ENCODE measurements around the gene CDIP1. TPM values are rescaled to one million over a fixed set of nuclear protein-coding genes. Genes with fewer than 3 reads are reported as not detected.

Gene CDIP1
- total RNA-seq, result 10 to 100 TPM; 14.7 to 30.0 (median 21.3) TPM

GRCh38 chr16:4538350-4539235 lies at the start of gene CDIP1:
CDIP1 (minus strand) TSS chr16:4538773; CDS start chr16:4514130, 24,643 bp downstream.
- no peaks in the 10 kb centered on the region for H3K9me3 ChIP-seq
- no peaks in the 10 kb centered on the region for H3K36me3 ChIP-seq
- 19% methylated on average over 7 of the region's 67 CpGs for WGBS
- no peaks in the 10 kb centered on the region for H3K27me3 ChIP-seq
- H3K4me1 ChIP-seq, result peaks cover 24% of the 10 kb centered on the region
- peak within 1 kb of the TSS; percentile 85 for H3K4me3 ChIP-seq
- H3K27ac ChIP-seq, result peak within 1 kb of the TSS; percentile 86
- TF ChIP-seq POLR2AphosphoS5 (IDR thresholded peaks at IDR 0.05) (peak; percentile 38 to 94 (median 74)), POLR2A (IDR thresholded peaks at IDR 0.05) (peak in 1 of 2 donors; percentile 71), EP300 (IDR thresholded peaks at IDR 0.05) (no peak), CTCF (IDR thresholded peaks at IDR 0.05) (peak in 1 of 2 donors; percentile 8)
- DNase-seq (ENCODE audit: low spot score in 2 of 2), result peak; percentile 99 to 100

GRCh38 chr16:4586291-4586690 lies 47.7 kb upstream of the CDIP1 start:
- no peak for TF ChIP-seq POLR2AphosphoS5 (IDR thresholded peaks at IDR 0.05)
- no peak for TF ChIP-seq CTCF (IDR thresholded peaks at IDR 0.05)
- TF ChIP-seq EP300 (IDR thresholded peaks at IDR 0.05), result no peak
- TF ChIP-seq POLR2A (IDR thresholded peaks at IDR 0.05), result no peak
- Histone ChIP-seq H3K36me3 (no peaks in the 10 kb centered on the region), H3K4me3 (no peak overlapping the region), H3K27me3 (no peaks in the 10 kb centered on the region), H3K27ac (no peak overlapping the region), H3K4me1 (peaks cover 10% of the 10 kb centered on the region), H3K9me3 (no peaks in the 10 kb centered on the region)
- DNase-seq (ENCODE audit: low spot score in 2 of 2), result no peak
- WGBS, result 71% methylated on average over 7 of the region's 7 CpGs

GRCh38 chr16:4583906-4584305 lies 45.3 kb upstream of the CDIP1 start:
- H3K9me3 ChIP-seq, result no peaks in the 10 kb centered on the region
- H3K4me3 ChIP-seq, result no peak overlapping the region
- H3K4me1 ChIP-seq, result peaks cover 10% of the 10 kb centered on the region
- no peaks in the 10 kb centered on the region for H3K27me3 ChIP-seq
- H3K27ac ChIP-seq, result no peak overlapping the region
- no peaks in the 10 kb centered on the region for H3K36me3 ChIP-seq
- TF ChIP-seq POLR2AphosphoS5 (IDR thresholded peaks at IDR 0.05), result no peak
- no peak for TF ChIP-seq POLR2A (IDR thresholded peaks at IDR 0.05)
- no peak for TF ChIP-seq CTCF (IDR thresholded peaks at IDR 0.05)
- TF ChIP-seq EP300 (IDR thresholded peaks at IDR 0.05), result no peak
- 92% methylated on average over 4 of the region's 4 CpGs for WGBS
- no peak for DNase-seq (ENCODE audit: low spot score in 2 of 2)

GRCh38 chr16:4580250-4580649 lies 41.7 kb upstream of the CDIP1 start:
- peaks cover 5% of the 10 kb centered on the region for H3K4me1 ChIP-seq
- no peak for DNase-seq (ENCODE audit: low spot score in 2 of 2)
- H3K27ac ChIP-seq, result no peak overlapping the region
- 50% methylated on average over 6 of the region's 6 CpGs for WGBS
- H3K36me3 ChIP-seq, result no peaks in the 10 kb centered on the region
- H3K9me3 ChIP-seq, result no peaks in the 10 kb centered on the region
- TF ChIP-seq POLR2A (IDR thresholded peaks at IDR 0.05), result no peak
- TF ChIP-seq CTCF (IDR thresholded peaks at IDR 0.05), result no peak
- TF ChIP-seq EP300 (IDR thresholded peaks at IDR 0.05), result no peak
- peaks cover 1% of the 10 kb centered on the region for H3K27me3 ChIP-seq
- no peak overlapping the region for H3K4me3 ChIP-seq

GRCh38 chr16:4578961-4579530 lies 40.5 kb upstream of the CDIP1 start:
- Histone ChIP-seq H3K36me3 (no peaks in the 10 kb centered on the region), H3K27me3 (peaks cover 2% of the 10 kb centered on the region), H3K4me3 (no peak overlapping the region), H3K9me3 (no peaks in the 10 kb centered on the region), H3K27ac (no peak overlapping the region), H3K4me1 (no peaks in the 10 kb centered on the region)
- WGBS, result 76% methylated on average over 5 of the region's 13 CpGs
- DNase-seq (ENCODE audit: low spot score in 2 of 2), result no peak
- TF ChIP-seq EP300 (IDR thresholded peaks at IDR 0.05) (no peak), POLR2A (IDR thresholded peaks at IDR 0.05) (no peak), CTCF (IDR thresholded peaks at IDR 0.05) (no peak), POLR2AphosphoS5 (IDR thresholded peaks at IDR 0.05) (no peak)
